Skin epidermis (tissue), 12 donors: ENCODE results near the gene PLEKHM3.
"Not testable (repeated sequence)": the region's sequence is repeated elsewhere in the genome, so short reads cannot be mapped to it uniquely, and the experiment has no call there.

Source experiments
- H3K27ac ChIP-seq, 21 experiments: fragments of 200-600 bp; sonication (generic) in 11 of 21; one replicate each; pipeline ENCODE4 v1.5.0; 2020; ENCODE audit warnings: mild to moderate bottlenecking in 3 of 21, inconsistent platforms in 2 of 21, moderate library complexity in 2 of 21
- H3K4me3 ChIP-seq, 7 experiments: fragments of 200-600 bp; sonication (generic) in 2 of 7; one replicate each; pipeline ENCODE4 v1.5.0; 2020; ENCODE audit warnings: inconsistent platforms in 2 of 7, mild to moderate bottlenecking in 2 of 7, moderate library complexity in 1 of 7

PLEKHM3 gene

DNA sequence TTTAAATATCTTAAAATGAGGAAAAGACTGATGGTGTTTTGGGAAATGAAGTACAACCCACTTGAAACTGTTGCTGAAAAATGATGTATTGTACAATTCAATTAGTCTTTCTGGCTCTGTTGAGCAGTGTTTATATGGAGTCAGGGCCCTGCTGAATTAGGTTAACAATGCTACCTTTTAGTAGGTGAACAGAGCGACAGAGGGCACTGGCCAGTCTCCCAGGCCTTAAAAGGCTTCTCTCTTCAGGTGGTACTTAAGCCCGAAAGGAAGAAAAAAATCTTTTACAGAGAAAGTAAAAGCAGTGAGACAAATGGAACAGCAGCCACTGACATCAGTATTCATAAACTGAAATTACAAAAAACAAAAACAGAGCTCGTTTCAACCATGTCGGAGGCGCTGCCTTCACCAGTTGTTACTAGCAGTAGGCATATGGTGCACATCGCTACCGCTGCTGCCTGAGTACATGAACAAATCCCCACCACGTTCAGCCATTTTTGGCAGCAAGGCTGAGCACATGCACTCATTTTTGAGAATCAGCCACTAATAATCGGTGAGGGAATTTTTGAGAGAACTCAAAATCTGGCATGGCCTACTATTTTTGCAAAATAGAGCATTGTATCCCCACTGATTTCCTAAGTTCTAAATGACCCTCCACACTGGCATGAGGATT is 91.8 kb downstream of the PLEKHM3 start:
- H3K4me3 ChIP-seq, result no peak overlapping the region
- no peak overlapping the region for H3K27ac ChIP-seq

DNA sequence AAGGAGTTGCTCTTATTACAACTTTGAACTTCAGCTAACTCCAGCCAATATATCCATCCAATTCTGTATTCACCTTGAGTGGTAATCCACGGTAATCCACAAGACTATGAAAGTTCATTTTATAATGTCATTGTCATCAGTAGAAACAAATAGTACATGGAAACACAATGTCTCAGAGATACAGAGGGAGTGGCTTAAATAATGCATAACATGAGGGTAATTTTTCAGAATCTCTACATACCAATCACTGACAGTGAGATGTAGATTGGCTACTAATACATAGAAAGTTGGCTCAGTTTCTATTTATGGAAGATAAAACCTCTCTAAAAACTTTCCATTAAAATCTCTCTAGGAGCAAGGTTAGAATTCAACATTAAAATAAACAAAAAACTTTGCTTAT is 93.2 kb downstream of the PLEKHM3 start:
- Histone ChIP-seq H3K27ac (no peak overlapping the region), H3K4me3 (no peak overlapping the region)

DNA sequence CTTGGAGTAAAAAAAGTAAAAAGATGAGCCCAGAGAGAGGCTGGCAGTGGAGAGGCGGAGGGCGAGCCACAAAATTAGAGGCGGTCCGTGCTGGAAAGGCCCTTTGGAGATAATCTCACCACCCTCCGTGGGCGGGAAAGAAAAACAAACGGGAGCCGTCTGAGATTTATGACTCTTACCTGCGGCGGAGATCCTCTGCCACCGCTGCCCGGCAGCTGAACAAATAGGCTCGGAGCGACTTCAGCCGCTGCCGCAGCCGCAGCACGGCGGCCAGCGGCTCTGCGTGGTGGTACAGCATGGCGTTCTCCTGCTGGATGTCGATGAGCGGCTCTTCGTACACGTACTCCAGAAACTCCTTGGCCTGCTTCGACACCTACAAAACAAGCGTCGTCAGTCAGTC is 94.6 kb downstream of the PLEKHM3 start:
- no peak overlapping the region for H3K27ac ChIP-seq
- no peak overlapping the region for H3K4me3 ChIP-seq

DNA sequence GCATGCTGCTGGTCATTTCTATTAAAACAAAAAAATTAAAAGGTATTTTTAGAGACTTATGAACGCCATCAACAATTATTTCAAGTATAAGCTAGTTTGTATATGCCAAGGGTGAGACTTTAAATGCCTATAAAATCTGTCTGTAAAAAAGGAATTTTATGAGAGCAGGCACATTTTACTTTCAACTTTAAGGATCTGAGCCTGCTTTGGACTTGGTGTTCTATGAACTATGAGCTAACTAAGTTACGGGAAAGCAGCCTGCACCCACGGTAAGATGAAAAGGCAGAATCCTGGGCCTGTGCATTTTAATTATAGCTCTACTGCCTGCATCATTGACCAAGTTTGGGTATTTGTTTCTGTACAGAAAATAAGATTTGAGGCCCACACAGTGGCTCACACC is 95.4 kb downstream of the PLEKHM3 start:
- H3K4me3 ChIP-seq, result no peak overlapping the region
- no peak overlapping the region for H3K27ac ChIP-seq

DNA sequence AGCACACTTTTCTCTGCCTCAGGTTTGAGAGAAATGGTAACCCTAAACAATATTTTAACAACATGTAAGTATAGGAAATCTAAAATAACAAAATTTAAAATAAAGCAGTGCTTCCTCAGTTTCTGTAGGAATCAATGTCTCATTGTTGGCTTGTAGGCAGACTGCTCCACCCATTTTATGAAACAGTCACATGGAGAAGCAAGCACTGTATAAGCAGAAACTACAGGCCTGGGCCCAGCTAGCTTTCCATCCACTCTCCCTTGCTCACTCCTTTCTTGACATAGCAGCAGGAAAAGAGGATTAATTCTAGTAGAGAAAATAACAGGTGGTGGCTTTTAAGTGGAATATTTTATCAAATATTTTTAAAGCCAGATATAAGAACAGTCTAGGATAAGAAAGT is 97.2 kb downstream of the PLEKHM3 start:
- no peak overlapping the region for H3K27ac ChIP-seq
- no peak overlapping the region for H3K4me3 ChIP-seq

DNA sequence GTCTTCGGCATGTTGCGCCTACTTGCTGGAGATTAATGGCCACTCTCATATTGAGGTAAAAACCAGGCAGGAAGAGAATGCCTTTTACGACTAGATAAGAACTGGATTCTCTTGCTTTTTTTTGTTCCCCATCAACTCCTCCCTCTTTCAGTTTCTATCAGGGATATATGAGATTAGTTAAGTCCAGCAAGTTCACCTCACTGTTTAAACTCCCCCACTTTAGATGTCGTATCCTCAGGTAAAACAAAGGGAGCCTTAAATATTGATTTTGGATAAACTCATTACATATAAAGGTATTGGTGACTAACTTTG is 98.4 kb downstream of the PLEKHM3 start:
- H3K27ac ChIP-seq, result no peak overlapping the region

DNA sequence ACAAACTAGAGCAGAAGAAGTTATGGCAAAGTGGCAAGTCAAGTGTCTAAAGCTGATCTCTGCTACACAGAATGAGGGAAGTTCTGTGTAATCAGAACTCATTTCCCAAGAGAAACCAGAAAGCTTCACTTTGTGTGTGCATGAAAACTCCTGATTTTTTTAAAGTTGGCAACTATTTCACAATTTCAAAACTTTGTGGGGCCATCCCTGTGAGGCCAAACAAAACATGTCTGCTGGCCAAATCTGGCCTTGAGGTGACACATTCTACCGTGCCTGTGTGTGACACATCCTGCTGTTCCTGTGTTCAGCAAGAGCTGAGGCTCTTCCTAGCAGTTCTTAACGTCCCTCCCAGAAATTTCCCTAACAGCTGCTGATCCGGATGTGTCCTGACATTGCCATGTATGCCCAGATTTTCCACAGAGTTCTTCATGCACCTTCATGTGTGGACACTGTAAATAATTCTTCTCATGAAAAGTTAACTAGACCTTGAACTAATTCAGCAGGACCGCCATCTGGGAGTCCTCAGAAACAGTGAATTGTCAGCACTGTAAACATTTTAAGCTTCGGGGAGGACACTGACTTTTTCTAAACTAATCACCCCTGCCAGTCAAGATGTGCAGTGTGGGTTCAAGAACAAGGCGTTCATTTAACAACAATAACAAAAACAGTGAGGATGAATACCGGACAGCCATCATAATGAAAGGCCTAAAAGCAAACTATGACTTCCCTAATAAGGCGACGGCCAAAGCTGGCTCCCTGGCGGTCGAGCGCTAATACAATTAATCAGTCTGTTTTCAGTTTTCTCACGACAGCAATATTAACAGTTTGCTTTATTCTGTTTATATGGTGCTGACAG is 99.0 kb downstream of the PLEKHM3 start:
- no peak overlapping the region for H3K4me3 ChIP-seq
- H3K27ac ChIP-seq, result no peak overlapping the region

More for the DNA sequence above, 98.4 kb downstream of the PLEKHM3 start:
- H3K4me3 ChIP-seq, result no peak overlapping the region

DNA sequence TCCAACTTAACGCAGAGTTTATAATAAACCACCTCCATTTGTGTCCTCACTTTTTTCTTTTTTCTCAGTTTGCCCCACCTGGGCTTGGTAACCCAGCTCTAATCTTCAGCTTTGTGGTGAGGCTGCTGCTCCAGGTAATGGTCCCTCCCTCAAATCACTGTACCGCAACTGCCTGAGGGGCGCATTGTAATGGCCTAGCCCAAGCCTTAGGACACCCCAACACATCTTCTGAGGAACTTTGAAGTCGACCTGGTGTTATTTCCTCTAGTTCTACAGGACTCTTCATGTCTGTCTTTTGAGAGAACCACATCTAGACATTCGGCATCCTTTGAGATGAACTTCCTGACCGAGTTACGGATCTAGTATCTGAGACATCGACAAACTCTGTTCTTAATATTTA is 99.7 kb downstream of the PLEKHM3 start:
- H3K27ac ChIP-seq, result no peak overlapping the region
- no peak overlapping the region for H3K4me3 ChIP-seq

DNA sequence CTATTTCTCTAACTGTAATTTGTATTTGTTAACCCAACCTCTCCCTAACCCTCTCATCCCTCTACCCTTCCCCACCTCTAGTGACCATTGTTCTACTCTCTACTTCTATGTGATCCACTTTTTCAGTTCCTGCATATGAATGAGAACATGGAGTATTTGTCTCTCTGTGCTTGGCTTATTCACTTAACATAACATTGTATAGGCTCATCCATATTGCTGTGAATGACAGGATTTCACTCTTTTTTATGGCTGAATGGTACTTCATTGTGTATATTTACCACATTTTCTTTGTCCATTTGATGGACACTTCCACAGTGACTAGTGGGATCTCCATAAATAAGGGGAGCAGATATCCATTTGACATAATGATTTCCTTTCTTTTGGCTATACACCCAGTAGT is 103.7 kb downstream of the PLEKHM3 start:
- Histone ChIP-seq H3K27ac (no peak overlapping the region), H3K4me3 (no peak overlapping the region)

DNA sequence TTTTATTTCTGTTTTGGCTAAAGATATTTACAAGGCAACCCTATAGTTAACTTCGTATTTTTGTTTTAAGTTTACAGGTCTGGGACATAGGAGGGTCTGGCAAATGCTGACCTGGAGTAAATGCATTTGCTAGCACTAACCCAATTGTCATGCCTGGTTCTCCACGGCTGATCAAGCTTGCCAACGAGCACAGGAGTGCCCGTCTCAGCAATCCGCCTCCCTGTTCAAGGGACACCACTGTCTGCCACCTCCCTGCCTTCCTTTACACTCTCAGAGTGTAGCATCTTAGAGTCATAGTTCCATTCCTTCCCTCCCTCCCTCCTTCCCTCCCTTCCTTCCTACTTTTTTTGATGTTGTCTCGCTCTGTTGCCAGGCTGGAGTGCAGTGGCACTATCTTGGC is 104.6 kb downstream of the PLEKHM3 start:
- no peak overlapping the region for H3K27ac ChIP-seq
- no peak overlapping the region for H3K4me3 ChIP-seq

DNA sequence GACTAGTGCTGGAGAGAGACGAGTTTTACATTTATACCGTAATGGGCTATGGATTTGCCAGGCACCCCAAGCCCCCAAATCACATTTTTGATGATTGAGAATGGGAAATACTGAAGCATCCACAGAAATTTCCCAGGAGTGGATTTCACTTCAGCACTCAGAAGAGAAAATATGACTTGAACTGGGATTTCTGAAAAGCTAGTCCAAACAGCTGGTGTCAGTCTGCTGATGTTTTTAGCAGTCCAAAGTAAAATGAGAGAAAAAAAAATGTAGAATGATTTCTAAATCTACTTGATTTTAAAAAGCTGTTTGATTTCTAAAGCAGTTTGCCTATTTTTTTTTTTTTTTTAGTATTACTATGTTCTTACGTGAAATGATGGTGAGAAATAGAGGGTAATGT is 105.0 kb downstream of the PLEKHM3 start:
- no peak overlapping the region for H3K27ac ChIP-seq

DNA sequence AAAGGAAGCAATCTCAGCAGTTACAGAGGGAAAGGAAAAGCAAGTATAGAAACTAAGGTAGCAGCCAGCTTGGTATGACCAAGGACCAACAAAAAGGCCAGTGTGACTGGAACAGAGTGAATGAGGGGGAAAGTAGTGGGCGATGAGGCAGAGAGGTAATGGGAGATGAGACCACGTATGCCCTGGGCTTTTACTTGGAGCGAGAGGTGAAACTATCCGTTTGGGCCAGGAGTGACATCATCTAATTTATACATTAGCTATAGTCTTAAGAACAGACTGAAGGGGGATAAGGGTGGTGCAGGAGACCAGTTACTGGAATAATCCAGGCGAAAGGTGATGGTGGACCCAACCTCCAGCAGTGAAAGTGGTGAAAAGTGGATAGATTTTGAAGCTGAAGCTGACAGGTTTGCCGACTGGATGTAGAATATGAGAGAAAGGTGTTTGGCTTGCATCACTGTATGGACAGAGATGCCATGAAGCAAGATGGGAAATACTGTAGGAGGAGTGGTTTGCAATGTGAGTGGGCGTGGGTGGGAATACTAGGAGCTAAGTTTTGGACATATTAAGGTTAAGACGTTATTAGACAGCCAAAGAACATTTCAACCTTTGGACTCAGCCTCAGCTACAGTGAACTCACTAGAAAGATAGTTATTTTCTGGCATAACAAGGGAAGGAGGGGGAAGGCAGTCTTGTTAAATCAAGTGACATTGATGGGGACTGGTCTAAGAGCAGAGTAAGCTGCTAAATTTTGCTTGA is 106.0 kb downstream of the PLEKHM3 start:
- H3K27ac ChIP-seq, result no peak overlapping the region
- H3K4me3 ChIP-seq, result no peak overlapping the region

More for the DNA sequence above, 105.0 kb downstream of the PLEKHM3 start:
- H3K4me3 ChIP-seq, result no peak overlapping the region

DNA sequence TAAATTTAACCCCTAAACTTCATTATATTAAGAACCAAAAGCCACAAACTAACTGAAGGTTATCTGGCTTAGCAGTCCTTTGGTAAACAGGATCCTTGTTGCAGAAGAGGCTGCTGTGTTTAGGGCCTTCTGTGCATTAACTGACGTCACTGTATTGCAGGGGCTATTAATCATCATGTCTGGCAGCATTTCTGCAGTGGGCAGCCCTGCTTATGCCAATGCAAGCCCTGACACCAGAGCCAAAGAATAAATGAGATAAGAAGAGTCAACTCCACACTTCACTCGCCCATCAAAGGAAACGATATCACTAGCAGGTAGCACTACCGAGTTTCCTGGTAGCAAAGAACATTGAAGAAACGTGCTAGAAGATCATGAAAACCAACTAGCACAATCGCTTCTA is 110.6 kb downstream of the PLEKHM3 start:
- H3K27ac ChIP-seq, result no peak overlapping the region

DNA sequence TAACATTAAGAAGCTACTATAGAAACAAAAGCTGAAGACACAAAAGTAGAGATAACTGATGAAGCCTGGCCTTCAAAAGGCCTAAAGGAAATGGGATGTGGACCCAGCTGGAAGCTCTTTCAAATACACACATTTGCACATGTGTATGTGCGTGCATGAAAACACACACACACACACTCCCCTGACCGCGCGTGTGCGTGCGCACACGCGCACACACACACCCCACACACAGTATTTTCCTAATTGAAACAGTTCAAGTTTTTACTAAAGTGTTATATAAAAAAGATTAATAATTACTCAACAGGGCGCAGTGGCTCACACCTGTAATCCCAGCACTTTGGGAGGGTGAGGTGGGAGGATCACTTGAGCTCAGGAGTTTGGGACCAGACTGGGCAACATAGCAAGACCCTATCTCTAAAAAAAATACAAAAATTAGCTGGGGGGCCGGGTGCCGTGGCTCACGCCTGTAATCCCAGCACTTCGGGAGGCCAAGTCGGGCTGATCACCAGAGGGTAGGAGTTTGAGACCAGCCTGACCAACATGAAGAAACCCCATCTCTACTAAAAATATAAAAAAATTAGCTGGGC is 111.5 kb downstream of the PLEKHM3 start:
- H3K4me3 ChIP-seq, result no peak overlapping the region
- no peak overlapping the region for H3K27ac ChIP-seq

More for the DNA sequence above, 110.6 kb downstream of the PLEKHM3 start:
- no peak overlapping the region for H3K4me3 ChIP-seq

DNA sequence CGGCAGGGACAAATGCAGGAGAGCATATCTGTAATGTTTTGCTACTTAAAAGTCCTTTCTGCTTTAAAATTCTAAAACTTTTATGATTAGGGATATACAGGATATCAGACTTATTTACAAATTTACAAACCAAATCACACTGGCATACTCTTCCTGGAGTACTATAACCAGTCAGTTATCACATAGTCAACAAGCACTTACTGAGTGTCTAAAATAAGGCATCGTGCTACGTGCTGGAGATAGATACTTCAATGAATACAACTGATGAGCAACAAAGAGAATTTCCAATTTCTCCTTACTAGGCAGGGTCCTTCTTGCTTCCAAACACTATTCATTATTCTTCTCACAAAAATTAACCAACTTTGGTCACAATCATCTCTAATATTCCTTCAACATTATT is 113.5 kb downstream of the PLEKHM3 start:
- Histone ChIP-seq H3K27ac (no peak overlapping the region), H3K4me3 (no peak overlapping the region)

DNA sequence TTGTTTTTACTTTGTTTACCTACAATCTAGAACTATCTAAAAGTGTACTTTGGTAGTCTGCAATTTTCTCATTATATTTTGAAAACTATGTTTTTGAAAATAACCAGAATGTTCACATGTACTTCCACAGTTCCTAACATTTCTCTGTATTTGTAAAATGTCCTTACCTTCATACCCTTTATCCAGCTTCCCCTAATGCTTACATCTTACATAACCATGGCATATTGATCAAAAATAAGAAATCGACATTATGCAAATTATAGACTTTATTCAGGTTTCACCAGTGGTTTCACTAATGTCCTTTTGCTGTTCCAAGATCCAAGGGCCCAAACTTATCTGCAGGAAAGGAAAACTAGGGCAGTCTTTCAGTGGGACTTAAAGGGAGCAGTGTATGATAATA is 114.1 kb downstream of the PLEKHM3 start:
- no peak overlapping the region for H3K4me3 ChIP-seq
- H3K27ac ChIP-seq, result no peak overlapping the region

DNA sequence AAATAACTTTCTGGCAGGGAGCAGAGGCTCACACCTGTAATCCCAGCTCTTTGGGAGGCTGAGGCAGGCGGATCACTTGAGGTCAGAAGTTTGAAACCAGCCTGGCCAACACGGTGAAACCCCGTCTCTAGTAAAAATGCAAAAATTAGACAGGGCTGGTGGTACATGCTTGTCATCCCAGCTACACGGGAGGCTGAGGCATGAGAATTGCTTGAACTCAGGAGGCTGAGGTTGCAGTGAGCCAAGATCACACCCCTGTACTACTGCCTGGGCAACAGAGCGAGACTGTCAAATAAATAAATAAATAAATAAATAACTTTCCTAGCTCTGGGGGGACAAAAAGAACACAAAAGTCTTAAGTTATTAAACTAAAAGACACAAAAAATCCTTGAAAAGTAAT is 118.8 kb downstream of the PLEKHM3 start:
- not testable (repeated sequence) for H3K4me3 ChIP-seq, H3K27ac ChIP-seq

DNA sequence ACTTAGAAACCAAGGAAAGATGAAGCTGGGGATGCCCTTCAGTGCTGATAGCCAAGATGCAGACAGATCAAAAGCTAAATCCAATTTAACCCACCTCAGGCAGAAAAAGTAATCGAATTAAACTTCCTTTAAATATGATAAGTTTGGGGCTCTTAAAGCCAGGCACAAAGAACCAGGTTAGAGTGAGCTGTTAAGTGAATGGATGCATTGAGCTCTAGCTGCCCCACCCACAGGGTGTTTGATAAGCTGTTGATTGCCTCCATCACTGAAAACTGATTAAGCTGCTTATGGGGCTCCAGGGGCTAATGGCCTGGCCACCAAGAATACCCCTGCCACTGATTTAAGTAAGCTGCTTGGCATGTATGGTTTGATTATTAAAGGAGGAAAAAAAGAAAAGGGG is 119.8 kb downstream of the PLEKHM3 start:
- Histone ChIP-seq H3K27ac (no peak overlapping the region), H3K4me3 (no peak overlapping the region)

DNA sequence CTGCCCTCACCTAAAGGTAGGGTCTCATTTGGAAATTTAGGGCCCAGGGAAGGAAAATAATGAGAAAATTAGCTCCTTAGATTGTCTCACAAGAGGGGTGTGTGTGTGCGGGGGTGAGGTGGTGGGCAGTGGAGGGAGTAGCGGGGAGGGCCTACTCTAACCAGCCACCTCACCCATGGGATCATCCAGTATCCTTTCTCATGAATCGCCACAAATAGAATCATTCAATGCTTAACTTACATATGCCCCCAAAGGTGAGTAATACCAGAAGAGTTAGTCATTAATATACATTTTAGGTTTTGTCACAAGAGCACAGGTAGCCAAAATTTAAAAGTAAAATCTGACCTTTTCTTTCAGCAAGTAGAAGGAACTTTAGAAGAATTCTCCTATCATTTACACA is 122.1 kb downstream of the PLEKHM3 start:
- Histone ChIP-seq H3K4me3 (no peak overlapping the region), H3K27ac (no peak overlapping the region)

DNA sequence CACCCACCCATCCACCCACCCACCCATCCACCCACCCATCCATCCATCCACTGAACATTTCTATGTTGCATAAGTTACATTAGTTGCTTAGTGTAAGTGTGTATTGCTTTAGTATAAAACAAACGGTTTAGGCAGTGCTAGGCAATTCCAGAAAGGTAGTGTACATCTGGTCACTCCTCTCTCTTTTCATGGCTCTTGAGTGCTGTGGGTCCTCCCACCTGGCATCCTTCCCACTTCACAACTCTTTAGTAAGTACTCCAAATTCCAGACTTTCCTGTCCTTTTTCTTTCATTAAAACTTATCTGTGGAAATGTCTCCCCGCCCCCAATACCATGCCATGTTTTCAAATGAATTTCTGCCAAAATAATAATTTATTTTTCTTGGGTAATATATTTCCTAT is 122.5 kb downstream of the PLEKHM3 start:
- Histone ChIP-seq H3K27ac (no peak overlapping the region), H3K4me3 (no peak overlapping the region)

DNA sequence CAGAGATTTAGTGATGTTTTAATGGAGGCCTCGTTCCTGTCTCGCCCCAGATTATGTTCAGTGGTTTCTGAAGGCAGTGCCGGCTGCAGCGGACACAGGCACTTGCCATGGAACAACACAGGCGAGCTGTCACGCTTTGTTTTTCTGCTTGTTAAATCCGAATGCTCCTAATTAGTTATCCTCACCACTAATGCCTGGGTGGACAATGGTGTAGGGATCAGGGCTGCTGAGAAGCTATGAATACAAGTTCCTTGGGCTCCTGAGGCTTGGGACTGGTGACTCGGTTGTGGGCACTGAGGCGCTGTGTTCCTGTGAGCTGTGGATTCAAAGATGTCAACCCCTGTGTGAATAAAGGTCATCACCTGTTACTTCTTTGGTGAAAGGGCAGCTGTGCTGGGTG is 123.5 kb downstream of the PLEKHM3 start:
- Histone ChIP-seq H3K27ac (no peak overlapping the region), H3K4me3 (no peak overlapping the region)
